K562 (cell line): ENCODE results near the gene EHBP1L1. TPM values are rescaled to one million over a fixed set of nuclear protein-coding genes. Genes with fewer than 3 reads are reported as not detected.
A peak's percentile ranks its signal among the peaks of the same experiment; 100 is the strongest.

ENCODE experiments used
- ATAC-seq: fragments of 200-7000 bp; cut with Tn5 transposase; 3 replicates; pipeline ENCODE4 v1.9.1; 2020; ENCODE audit warnings: moderate library complexity
- BruUV-seq: library from RNA; stranded (reverse); fragments of 400-500 nt; replicated peaks from 2 replicates; lab custom pipeline; 2021; lab: Mats Ljungman, UMichigan
- CTCF ChIA-PET: fragments of 300-600 bp; formaldehyde crosslinking; extraction: SDS; loops from one replicate; lab custom pipeline; 2021; ENCODE audit warnings: low intra/inter-chr PET ratio; lab: Yijun Ruan, JAX
- POLR2A ChIA-PET: fragments of 300-600, 350-650 bp; sonication (Branson Sonifier 250); formaldehyde crosslinking; extraction: SDS; loops from one replicate; lab custom pipeline; 2021; ENCODE audit warnings: antibody characterized with exemption, inconsistent platforms; lab: Yijun Ruan, JAX
- DNase-seq, 4 experiments: peaks; one replicate each; pipeline versions ENCODE4 v3.0.0 to v3.0.0-alpha.2; 2011 to 2018; ENCODE audit warnings: low spot score in 3 of 4, mixed read lengths in 3 of 4; ENCODE audit errors: extremely low read depth in 1 of 4
- FAIRE-seq: peaks from 2 replicates; lab custom pipeline; 2011; peaks lifted over from hg19 to GRCh38; lab: Jason Lieb, UNC
- H2AFZ ChIP-seq: 2 replicates; pipeline ENCODE4 v1.6.0; 2011; ENCODE audit warnings: low read depth, low read length, control low read depth, inconsistent platforms
- H3K27ac ChIP-seq: fragments of 200-600 bp; 3 replicates; pipeline ENCODE4 v1.8.0; 2011; ENCODE audit warnings: low read depth, mild to moderate bottlenecking, control low read depth, inconsistent platforms, low read length, moderate library complexity, mixed read lengths; ENCODE audit errors: extremely low read depth
- H3K27me3 ChIP-seq, 2 experiments: fragments of 300-600 bp in 1 of 2; 2 replicates in 1 of 2; 3 replicates in 1 of 2; pipeline versions ENCODE4 v1.6.0 to v1.8.0; 2011; ENCODE audit warnings: inconsistent platforms in 2 of 2, low read length in 2 of 2, mild to moderate bottlenecking in 1 of 2, mixed read lengths in 1 of 2, moderate library complexity in 1 of 2; ENCODE audit not compliant: control insufficient read depth in 2 of 2, insufficient read depth in 2 of 2
- H3K36me3 ChIP-seq: fragments of 300-600 bp; 3 replicates; pipeline ENCODE4 v1.8.0; 2011; ENCODE audit warnings: mild to moderate bottlenecking, low read length, inconsistent platforms; ENCODE audit not compliant: control insufficient read depth, insufficient read depth
- H3K4me1 ChIP-seq, 2 experiments: fragments of 200-600 bp in 1 of 2; replicated peaks in 1 of 2; 2 replicates in 1 of 2; 3 replicates in 1 of 2; pipeline versions ENCODE4 v1.5.1 to v1.8.0; 2011; ENCODE audit warnings: inconsistent platforms in 2 of 2, low read length in 2 of 2, mild to moderate bottlenecking in 1 of 2, mixed read lengths in 1 of 2, moderate library complexity in 1 of 2; ENCODE audit not compliant: control insufficient read depth in 2 of 2, insufficient read depth in 2 of 2
- H3K4me2 ChIP-seq: 2 replicates; pipeline ENCODE4 v1.6.1; 2011; ENCODE audit warnings: low read length, control low read depth, inconsistent platforms, mixed read lengths; ENCODE audit not compliant: insufficient read depth
- H3K4me3 ChIP-seq: fragments of 200-600 bp; sonication (generic), shearing (Covaris generic); 2 replicates; pipeline ENCODE4 v1.5.1; 2016; ENCODE audit warnings: control low read depth, inconsistent platforms
- H3K79me2 ChIP-seq: fragments of 200-600 bp; 3 replicates; pipeline ENCODE4 v1.8.0; 2011; ENCODE audit warnings: low read length, inconsistent platforms; ENCODE audit not compliant: control insufficient read depth, insufficient read depth
- H3K9ac ChIP-seq, 2 experiments: 2 replicates each; pipeline versions ENCODE4 v1.6.0 to v1.6.1; 2011; ENCODE audit warnings: low read depth in 2 of 2, low read length in 2 of 2, control low read depth in 1 of 2, inconsistent platforms in 1 of 2, mild to moderate bottlenecking in 1 of 2, mixed read lengths in 1 of 2; ENCODE audit not compliant: insufficient read depth in 1 of 2
- H3K9me1 ChIP-seq: one replicate; pipeline ENCODE4 v1.6.0; 2011; ENCODE audit warnings: inconsistent platforms, mild to moderate bottlenecking, low read length, moderate library complexity; ENCODE audit not compliant: control insufficient read depth, insufficient read depth
- H3K9me3 ChIP-seq: replicated peaks from 2 replicates; pipeline ENCODE4 v1.5.1; 2011; ENCODE audit warnings: low read depth, low read length, inconsistent platforms; ENCODE audit not compliant: control insufficient read depth, insufficient read depth
- H4K20me1 ChIP-seq: replicated peaks from 2 replicates; pipeline ENCODE4 v1.6.1; 2011; ENCODE audit warnings: low read length, inconsistent platforms, mixed read lengths; ENCODE audit not compliant: control insufficient read depth, insufficient read depth
- E2F5 ChIP-seq: sonication (generic); formaldehyde crosslinking; IDR thresholded peaks from 2 replicates; pipeline ENCODE4 v1.8.0; 2022; ENCODE audit warnings: mild to moderate bottlenecking, missing genetic modification reagents
- POLR2G ChIP-seq: fragments of 200-400 bp; formaldehyde crosslinking; IDR thresholded peaks from 2 replicates; pipeline ENCODE4 v1.6.1; 2017; ENCODE audit warnings: low read depth, mild to moderate bottlenecking, antibody characterized with exemption, low read length, moderate library complexity
- PTRF ChIP-seq: fragments of 450-650 bp; IDR thresholded peaks from 2 replicates; pipeline ENCODE4 v1.6.1; 2016; ENCODE audit warnings: mild to moderate bottlenecking, missing genetic modification characterization, missing compliant biosample characterization
- RBFOX2 ChIP-seq: fragments of 200-400 bp; formaldehyde crosslinking; IDR thresholded peaks from 2 replicates; pipeline ENCODE4 v1.6.1; 2017; ENCODE audit warnings: low read depth, mild to moderate bottlenecking, low read length, moderate library complexity
- TOE1 ChIP-seq, 2 experiments: fragments of 450-650 bp in 1 of 2; sonication (generic) in 1 of 2; formaldehyde crosslinking in 1 of 2; IDR thresholded peaks; 2 replicates each; pipeline versions ENCODE4 v1.7.1 to v1.8.0; 2016 to 2022; ENCODE audit warnings: borderline replicate concordance in 2 of 2, mild to moderate bottlenecking in 2 of 2, antibody characterized with exemption in 1 of 2, inconsistent platforms in 1 of 2, low read depth in 1 of 2, missing genetic modification reagents in 1 of 2, moderate library complexity in 1 of 2
- ZFPM2 ChIP-seq: fragments of 250-450 bp; sonication (Bioruptor Pico); IDR thresholded peaks from 2 replicates; pipeline ENCODE4 v1.5.1; 2022; ENCODE audit warnings: mild to moderate bottlenecking
- WGBS: fragments of 100-300 bp; shearing (Covaris generic); methylation state at CpG from one replicate; pipeline ENCODE4 v1.1.6; 2016; ENCODE audit warnings: low coverage, mixed read lengths; ENCODE audit not compliant: insufficient coverage; ENCODE audit errors: missing lambda C conversion rate; 5-methylcytosine and 5-hydroxymethylcytosine counted together
- in situ Hi-C: fragments of 300-500 bp; cut with MboI; formaldehyde crosslinking; loops from 4 replicates; pipeline ENCODE4 v1.15.0; 2018; ENCODE audit warnings: inconsistent platforms, mixed read lengths
- intact Hi-C: fragments of 100-400 bp; cut with micrococcal nuclease; formaldehyde crosslinking; loops from 2 replicates; pipeline ENCODE4 v1.14.2; 2022
- polyA plus RNA-seq, 8 experiments: library from polyadenylated mRNA; depleted of rRNA in 4 of 8; stranded (reverse) in 5 of 8; unstranded in 3 of 8; fragments of >200 nt; fragmentation: Nextera tagmentation in 2 of 8; fragmentation: Illumina TruSeq in 1 of 8; extraction: Ambion mirVana in 2 of 8; extraction: Trizol in 1 of 8; gene quantifications; 2 replicates each; pipeline versions ENCODE4 v1.2.1 to v1.2.3, GENCODE V29; 2011 to 2014; ENCODE audit warnings: inconsistent platforms in 1 of 8, missing spikeins in 1 of 8
- total RNA-seq, 7 experiments: library from RNA; depleted of rRNA in 6 of 7; stranded (reverse); fragments of >200 nt in 6 of 7; fragmentation: Illumina TruSeq in 2 of 7; extraction: Trizol in 2 of 7; gene quantifications; 2 replicates each; pipeline versions ENCODE4 v1.2.1 to v1.2.3, GENCODE V29; 2011 to 2021; ENCODE audit warnings: low replicate concordance in 1 of 7

The EHBP1L1 gene
- total and polyA plus RNA-seq, 9 of the 15 experiments (the other 6 are each of a cell fraction or from before 2014, with no cell fraction given): 0.03 to 87.1 (median 26.3) TPM

- CTCF ChIA-PET: interaction anchor here (2.2 kb wide), 1 partner anchor 191 kb away, joined by 27 read pairs; no protein-coding TSS in a partner anchor
- Histone ChIP-seq H3K9me1 (no peaks in the 10 kb centered on the region), H3K4me1 (peaks cover 0 to 27% of the 10 kb centered on the region in 2 experiments; a peak in 1 of 5 replicates), H3K9ac (no peak overlapping the region), H3K36me3 (peaks cover 95% of the 10 kb centered on the region; the same call in 2 of the 3 replicates), H3K9me3 (no peaks in the 10 kb centered on the region), H3K4me3 (no peak overlapping the region), H3K79me2 (no peaks in the 10 kb centered on the region; the same call in 2 of the 3 replicates), H3K27ac (no peak overlapping the region), H4K20me1 (0 out of 2 replicates have a peak, but pooled peaks cover 5% of the 10 kb centered on the region), H2AFZ (no peak overlapping the region), H3K27me3 (no peaks in the 10 kb centered on the region), H3K4me2 (no peak overlapping the region)
- TF ChIP-seq TOE1 (IDR thresholded peaks at IDR 0.05; ENCODE audit: borderline replicate concordance) (no peak), TOE1 (CRISPR knock-in tag; IDR thresholded peaks at IDR 0.05; ENCODE audit: borderline replicate concordance, low read depth) (no peak), E2F5 (CRISPR knock-in tag) (no peak), PTRF (tag) (no peak), RBFOX2 (peak; percentile 34; the same call in 1 of the 2 replicates), POLR2G (0 out of 2 replicates have a peak, but pooled peaks have one; percentile 11), ZFPM2 (CRISPR knock-in tag) (no peak)
- BruUV-seq: no TSS peak
- intact Hi-C loops: no loop called here
- DNase-seq (no peak), ATAC-seq (no peak), FAIRE-seq (no peak)
- POLR2A ChIA-PET: interaction anchor here (0.5 to 1.9 kb wide), 4 partner anchors 10 to 376 kb away, joined by 3 to 7 read pairs (median 4); partner anchors contain the start of genes PCNX3 and SIPA1
- in situ Hi-C loops: no loop called here
- 98% methylated on average over 10 of the region's 13 CpGs for WGBS
These were observed 51.3 kb downstream of the EHBP1L1 start for GRCh38 chr11:65627202-65627601.
